HUES48 (cell line): ENCODE data around the gene PGBD5.

ENCODE experiments used
- H3K27ac ChIP-seq: one replicate; pipeline ENCODE4 v1.7.0; 2013; ENCODE audit warnings: low read depth, low read length, inconsistent platforms
- H3K27me3 ChIP-seq: 2 replicates; pipeline ENCODE4 v1.6.1; 2013; ENCODE audit warnings: mild to moderate bottlenecking, low read length; ENCODE audit not compliant: control insufficient read depth, insufficient read depth
- H3K36me3 ChIP-seq: 2 replicates; pipeline ENCODE4 v1.6.1; 2013; ENCODE audit warnings: low read length; ENCODE audit not compliant: control insufficient read depth, insufficient read depth
- H3K4me1 ChIP-seq: 2 replicates; pipeline ENCODE4 v1.6.1; 2013; ENCODE audit warnings: mild to moderate bottlenecking, low read length; ENCODE audit not compliant: control insufficient read depth, insufficient read depth
- H3K4me3 ChIP-seq: 2 replicates; pipeline ENCODE4 v1.5.1; 2013; ENCODE audit warnings: mild to moderate bottlenecking, low read depth, low read length
- H3K9ac ChIP-seq: 2 replicates; pipeline ENCODE4 v1.6.1; 2013; ENCODE audit warnings: mild to moderate bottlenecking, low read depth, low read length, moderate library complexity
- H3K9me3 ChIP-seq: 2 replicates; pipeline ENCODE4 v1.6.1; 2013; ENCODE audit warnings: low read length; ENCODE audit not compliant: control insufficient read depth, insufficient read depth

The PGBD5 gene

DNA sequence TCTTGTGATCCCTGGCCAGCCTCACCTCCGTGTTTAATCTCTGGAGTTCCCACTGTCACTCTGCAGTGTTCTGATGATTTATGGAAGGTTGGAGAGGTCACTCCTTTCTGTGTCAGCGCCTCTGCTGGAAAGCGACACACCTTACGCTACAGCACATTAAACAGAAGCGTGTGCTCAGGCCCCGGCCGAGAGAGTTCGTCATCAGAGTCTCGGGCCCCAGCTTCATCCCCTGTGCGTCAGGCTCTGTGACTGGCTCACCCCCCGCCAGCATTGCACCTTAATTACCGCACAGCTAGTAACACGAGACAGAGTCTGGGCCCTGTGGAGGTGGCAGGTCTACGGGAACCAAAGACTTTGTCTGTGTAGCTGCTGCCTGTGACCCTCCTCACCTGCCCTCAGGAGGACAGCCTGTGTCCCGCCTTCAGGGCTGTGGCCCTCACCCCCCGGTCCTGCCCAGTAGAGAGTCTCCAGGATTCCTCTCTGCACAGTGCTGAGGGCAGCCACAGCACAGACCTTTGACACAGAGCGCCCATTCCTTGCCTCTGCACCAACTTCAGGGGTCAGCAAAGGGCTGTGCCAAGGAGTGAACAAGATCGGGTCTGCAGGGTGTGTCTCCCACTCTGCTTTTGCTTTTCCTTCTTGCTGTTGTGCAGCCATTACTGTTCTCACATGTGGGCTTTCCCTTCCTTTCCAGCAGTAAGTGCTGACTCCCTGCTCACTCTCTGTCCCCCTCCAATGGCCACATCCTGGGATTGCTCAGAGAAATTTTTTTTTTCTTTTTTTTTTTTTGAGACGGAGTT is 157.6 kb downstream of the PGBD5 start:
- Histone ChIP-seq H3K9ac (peak overlapping the region; percentile 54; the same call in 1 of the 2 replicates), H3K9me3 (no peaks in the 10 kb centered on the region), H3K27me3 (no peaks in the 10 kb centered on the region), H3K36me3 (peaks cover 26% of the 10 kb centered on the region), H3K4me3 (no peak overlapping the region), H3K27ac (no peak overlapping the region), H3K4me1 (peaks cover 5% of the 10 kb centered on the region)

DNA sequence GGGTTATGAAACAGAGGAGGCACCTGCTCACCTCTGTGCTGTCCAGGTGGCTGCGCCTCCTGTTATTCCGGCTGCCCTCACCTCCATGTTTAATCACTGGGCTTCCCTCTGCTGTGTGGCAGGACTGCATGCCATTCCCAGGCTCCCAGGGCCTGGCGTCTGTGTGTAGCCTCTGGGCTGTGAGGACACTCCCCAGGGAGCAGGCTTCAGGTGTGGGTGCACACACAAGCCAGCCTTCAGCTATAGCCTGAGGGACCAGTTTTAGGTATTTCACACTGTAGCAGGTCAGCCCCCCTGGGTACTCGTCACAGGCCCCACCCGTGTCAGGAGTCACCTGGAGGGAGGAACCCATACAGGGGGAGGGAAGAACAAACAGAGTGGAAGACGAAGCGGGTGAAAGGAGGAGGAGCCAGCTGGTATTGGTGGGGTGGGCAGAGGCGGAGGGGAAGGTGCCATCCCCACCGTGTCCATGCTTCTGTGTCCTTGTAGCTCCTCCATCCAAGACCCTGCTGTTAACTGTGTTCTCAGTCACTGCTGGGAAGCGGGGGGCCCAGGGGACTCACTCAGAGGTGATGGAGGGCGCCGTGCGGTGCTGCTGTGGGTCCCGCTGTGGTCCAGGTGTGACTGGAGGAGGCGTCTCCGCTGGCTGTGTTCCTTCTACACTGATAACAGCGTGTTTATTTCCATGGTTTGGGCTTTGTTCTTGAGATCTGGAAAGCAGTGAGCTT is 158.6 kb downstream of the PGBD5 start:
- Histone ChIP-seq H3K9ac (no peak overlapping the region), H3K27me3 (no peaks in the 10 kb centered on the region), H3K9me3 (no peaks in the 10 kb centered on the region), H3K4me3 (no peak overlapping the region), H3K36me3 (peaks cover 36% of the 10 kb centered on the region), H3K4me1 (peaks cover 5% of the 10 kb centered on the region), H3K27ac (no peak overlapping the region)

GRCh38 chr1:230266456-230266855 is 159.7 kb downstream of the PGBD5 start:
- no peak overlapping the region for H3K27ac ChIP-seq
- H3K9ac ChIP-seq, result no peak overlapping the region
- no peaks in the 10 kb centered on the region for H3K27me3 ChIP-seq
- H3K9me3 ChIP-seq, result no peaks in the 10 kb centered on the region
- H3K4me3 ChIP-seq, result no peak overlapping the region
- H3K36me3 ChIP-seq, result peaks cover 36% of the 10 kb centered on the region
- peaks cover 5% of the 10 kb centered on the region for H3K4me1 ChIP-seq

- Histone ChIP-seq H3K27ac (no peak overlapping the region), H3K9me3 (no peaks in the 10 kb centered on the region), H3K4me3 (no peak overlapping the region), H3K36me3 (peaks cover 36% of the 10 kb centered on the region), H3K27me3 (no peaks in the 10 kb centered on the region), H3K4me1 (peaks cover 5% of the 10 kb centered on the region), H3K9ac (no peak overlapping the region)
Measured at GRCh38 chr1:230265200-230266115, 160.7 kb downstream of the PGBD5 start.
